ENCODE results near the gene SNAPC1. TPM values are rescaled to one million over a fixed set of nuclear protein-coding genes. Genes with fewer than 3 reads are reported as not detected.

SNAPC1 gene
- total and polyA plus RNA-seq, 10 of the 15 experiments (the other 5 are each of a cell fraction or from before 2014, with no cell fraction given), result 4.5 to 12.0 (median 7.4) TPM

GRCh38 chr14:61713724-61714437 lies 48.3 kb upstream of the SNAPC1 start (continued):
- TF ChIP-seq HSF1 (IDR thresholded peaks at IDR 0.05; ENCODE audit: low read depth, low read length) (no peak), CBX3 (IDR thresholded peaks at IDR 0.05; ENCODE audit: borderline replicate concordance, low read depth) (no peak), ESRRA (IDR thresholded peaks at IDR 0.05; ENCODE audit: low read length) (no peak), GABPA (IDR thresholded peaks at IDR 0.05; ENCODE audit: low read depth) (no peak), NFIC (IDR thresholded peaks at IDR 0.05; ENCODE audit: low read depth, low read length) (no peak), HDAC2 (IDR thresholded peaks at IDR 0.05) (no peak), SUZ12 (IDR thresholded peaks at IDR 0.05; ENCODE audit: unreplicated experiment) (no peak), STAT1 (conservative IDR thresholded peaks at IDR 0.05) (no peak), USF1 (IDR thresholded peaks at IDR 0.05; ENCODE audit: borderline replicate concordance, extremely low read length, insufficient read depth, low read depth, low read length) (no peak), NFYB (IDR thresholded peaks at IDR 0.05; ENCODE audit: insufficient read depth, low read depth, low read length) (no peak)

Data from GM12878 (cell line).